Esophagus mucosa (tissue), 1 donor: Measurements from ENCODE around the gene MUC22. TPM values are rescaled to one million over a fixed set of nuclear protein-coding genes. Genes with fewer than 3 reads are reported as not detected.

Experiments used
- ATAC-seq: fragments of 200-7000 bp; cut with Tn5 transposase; one replicate; pipeline ENCODE4 v1.9.1; 2020
- total RNA-seq: library from RNA; stranded (reverse); gene quantifications from one replicate; pipeline ENCODE4 v1.2.4, GENCODE V29; 2023
- donor health status: DM: yes; HTN: yes; CAD: no.

The MUC22 gene
- total RNA-seq, 1 donor from 2014 or later = 0.88 TPM

DNA sequence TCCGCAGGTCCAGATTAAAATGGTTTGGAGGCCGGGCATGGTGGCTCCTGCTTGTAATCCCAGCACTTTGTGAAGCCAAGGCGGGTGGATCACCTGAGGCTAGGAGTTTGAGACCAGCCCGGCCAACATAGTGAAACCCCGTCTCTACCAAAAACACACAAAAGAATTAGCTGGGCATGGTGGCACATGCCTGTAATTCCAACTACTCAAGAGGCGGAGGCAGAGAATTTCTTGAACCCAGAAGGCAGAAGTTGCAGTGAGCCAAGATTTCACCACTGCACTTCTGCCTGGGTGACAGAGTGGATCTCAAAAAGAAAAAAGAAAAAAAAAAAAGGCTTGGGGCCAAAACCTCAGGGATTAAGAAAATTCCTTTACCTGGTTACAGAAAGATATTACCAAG, 71.6 kb downstream of the MUC22 start:
- ATAC-seq = no peak

- no peak for ATAC-seq
Measured at GRCh38 chr6:31083742-31084354, 73.6 kb downstream of the MUC22 start.

Other genes starting within 250 kb of the MUC22 start
- 220 TPM for gene DDR1, start 126.0 kb upstream of the MUC22 start, total RNA-seq
- gene GTF2H4, start 102.3 kb upstream of the MUC22 start, total RNA-seq = 23.9 TPM
- 26.3 TPM for gene VARS2, start 96.2 kb upstream of the MUC22 start, total RNA-seq
- gene SFTA2, start 78.3 kb upstream of the MUC22 start, total RNA-seq = 9.0 TPM
- gene MUCL3, start 69.5 kb upstream of the MUC22 start, total RNA-seq = 1.00 TPM
- gene MUC21, start 26.8 kb upstream of the MUC22 start, total RNA-seq = 721 TPM
- not detected for gene C6orf15, start 102.1 kb downstream of the MUC22 start, total RNA-seq
- 0.20 TPM for gene PSORS1C1, start 104.3 kb downstream of the MUC22 start, total RNA-seq
- gene CDSN, start 110.0 kb downstream of the MUC22 start, total RNA-seq = 0.08 TPM
- 0.40 TPM for gene PSORS1C2, start 128.6 kb downstream of the MUC22 start, total RNA-seq
- gene CCHCR1, start 147.3 kb downstream of the MUC22 start, total RNA-seq = 11.1 TPM
- gene TCF19, start 148.1 kb downstream of the MUC22 start, total RNA-seq = 14.8 TPM
- gene POU5F1, start 160.2 kb downstream of the MUC22 start, total RNA-seq = 0.40 TPM